Left lung (tissue), 10 donors: Measurements from ENCODE around the gene C6orf89. TPM values are rescaled to one million over a fixed set of nuclear protein-coding genes. Genes with fewer than 3 reads are reported as not detected.

Experiments
- ATAC-seq: fragments of 200-7000 bp; cut with Tn5 transposase; one replicate; pipeline ENCODE4 v1.9.1; 2020; ENCODE audit warnings: moderate library complexity
- DNase-seq, 4 donors: peaks; one replicate each; pipeline ENCODE4 v3.0.0-alpha.2; 2013 to 2020
- H3K27ac ChIP-seq, 2 donors: fragments of 200-600 bp; sonication (generic) in 1 of 2; one replicate each; pipeline versions ENCODE4 v1.5.0 to v1.8.0; 2020 to 2021
- H3K27me3 ChIP-seq, 2 donors: fragments of 200-600 bp; sonication (generic) in 1 of 2; one replicate each; pipeline versions ENCODE4 v1.5.0 to v1.8.0; 2020 to 2021
- H3K36me3 ChIP-seq, 2 donors: fragments of 200-600 bp; sonication (generic) in 1 of 2; one replicate each; pipeline versions ENCODE4 v1.5.0 to v1.8.0; 2020 to 2021
- H3K4me1 ChIP-seq, 2 donors: fragments of 200-600 bp; one replicate each; pipeline ENCODE4 v1.8.0; 2021
- H3K4me3 ChIP-seq, 2 donors: fragments of 200-600 bp; sonication (generic) in 1 of 2; one replicate each; pipeline versions ENCODE4 v1.5.0 to v1.8.0; 2020 to 2021; ENCODE audit warnings: mild to moderate bottlenecking in 1 of 2
- H3K9me3 ChIP-seq, 2 donors: fragments of 200-600 bp; sonication (generic) in 1 of 2; one replicate each; pipeline versions ENCODE4 v1.5.0 to v1.8.0; 2020 to 2021
- CTCF ChIP-seq, 2 donors: fragments of 200-600 bp; sonication (generic) in 1 of 2; IDR thresholded peaks; one replicate each; pipeline versions ENCODE4 v1.5.0 to v1.8.0; 2021; ENCODE audit warnings: antibody characterized with exemption in 2 of 2
- intact Hi-C, 2 donors: fragments of 100-400 bp; cut with DNase I; formaldehyde crosslinking; loops; one replicate each; pipeline versions ENCODE4 v1.11.2 to v1.14.2; 2022
- polyA plus RNA-seq, 6 donors: library from polyadenylated mRNA; unstranded; fragments of 120-200 nt; gene quantifications; one replicate each; pipeline ENCODE4 v1.2.1, GENCODE V29; 2013; ENCODE audit not compliant: insufficient read length in 6 of 6
- total RNA-seq, 2 donors: library from RNA; stranded (reverse); fragmentation: NEBNext Ultra II Directional; extraction: Animal tissue kit (Norgen Biotek cat#: 25700); gene quantifications; one replicate each; pipeline ENCODE4 v1.2.1, GENCODE V29; 2021
- donor health status: DM: no; HTN: yes; CAD: no.
- donor health status: DM: no; HTN: no; CAD: no.

C6orf89 gene
- total and polyA plus RNA-seq, 8 donors = 43.8 to 59.6 (median 48.0) TPM

DNA sequence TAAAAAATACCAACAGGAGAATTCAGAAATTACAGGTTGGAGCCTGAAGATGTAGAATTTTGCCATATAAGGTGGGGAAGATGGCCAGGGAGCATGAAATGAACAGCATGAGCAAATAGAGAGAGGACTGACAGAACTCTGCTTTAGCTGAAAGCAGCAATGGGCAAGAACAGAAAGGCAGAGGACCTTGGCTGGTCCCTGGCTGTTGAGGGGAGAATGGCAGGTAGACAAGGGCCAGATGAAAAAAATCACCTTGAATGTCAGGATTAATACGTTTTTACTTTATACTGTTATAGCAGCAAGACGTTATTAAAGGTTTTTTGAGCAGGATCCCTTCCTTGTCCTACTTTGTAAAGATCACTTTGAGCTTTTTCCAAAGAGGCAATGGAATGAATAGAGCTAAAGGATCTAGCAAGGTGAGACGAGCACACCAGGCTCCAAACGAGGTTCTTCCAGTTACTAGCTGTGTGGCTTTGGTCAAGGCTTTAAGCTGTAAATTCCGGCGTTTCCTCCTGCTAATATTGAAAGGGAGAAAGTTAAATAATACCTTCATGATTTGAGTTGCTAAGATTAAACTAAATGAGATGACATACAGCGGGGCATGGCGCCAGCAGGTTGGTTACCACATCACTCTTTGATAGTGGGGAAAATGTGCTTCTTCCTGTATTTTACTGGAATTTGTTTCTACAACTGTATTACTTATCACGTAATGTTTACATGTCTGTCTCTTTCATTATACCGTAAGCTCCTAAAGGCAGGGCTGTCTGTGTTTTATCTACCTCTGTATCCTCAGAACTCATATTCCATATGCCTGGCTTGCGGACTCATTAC lies 11.9 kb upstream of the C6orf89 start:
- DNase-seq = peak in 1 of 4 donors; percentile 22
- ATAC-seq = peak; percentile 19
- TF ChIP-seq CTCF (IDR thresholded peaks at IDR 0.05) = no peak
- Histone ChIP-seq H3K36me3 (peaks cover 0 to 17% of the 10 kb centered on the region in 2 donors), H3K9me3 (no peaks in the 10 kb centered on the region), H3K27me3 (peaks cover 0 to 4% of the 10 kb centered on the region in 2 donors), H3K4me3 (peak overlapping the region; percentile 86 to 90), H3K27ac (peak overlapping the region in 1 of 2 donors; percentile 93), H3K4me1 (peaks cover 0 to 28% of the 10 kb centered on the region in 2 donors)
- intact Hi-C loops = no loop called here

- intact Hi-C loops = no loop called here
- peak; percentile 95 for ATAC-seq
- no peak for TF ChIP-seq CTCF (IDR thresholded peaks at IDR 0.05)
These were observed 11.1 kb upstream of the C6orf89 start, which contains the start of gene PPIL1 for GRCh38 chr6:36874443-36875249. Gene PPIL1 (minus strand): TSS chr6:36874803. CDS start chr6:36874772, 31 bp downstream.

DNA sequence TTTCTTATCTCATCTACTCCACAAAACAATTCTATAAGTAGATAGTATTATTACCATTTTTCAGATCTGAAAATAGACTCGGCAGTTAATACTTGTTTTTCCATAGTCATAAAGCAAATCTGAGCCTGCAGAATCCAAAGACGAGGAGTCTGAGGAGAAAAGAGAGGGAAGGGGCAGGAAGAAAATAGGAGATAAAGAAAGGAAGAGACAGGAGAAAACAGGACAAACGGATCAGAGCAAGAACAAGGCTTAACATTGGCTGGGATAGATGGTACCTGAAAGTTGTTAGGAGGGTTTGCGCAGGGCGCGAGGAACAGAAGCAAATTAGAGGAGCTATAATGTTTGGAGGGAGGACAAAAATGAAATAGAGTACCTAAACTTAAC lies 10.5 kb upstream of the C6orf89 start:
- H3K4me1 ChIP-seq = peaks cover 0 to 28% of the 10 kb centered on the region in 2 donors
- TF ChIP-seq CTCF (IDR thresholded peaks at IDR 0.05) = no peak
- peak overlapping the region; percentile 84 to 93 for H3K27ac ChIP-seq
- H3K4me3 ChIP-seq = peak overlapping the region; percentile 86 to 90
- H3K27me3 ChIP-seq = peaks cover 4 to 17% of the 10 kb centered on the region in 2 donors
- no peaks in the 10 kb centered on the region for H3K9me3 ChIP-seq
- DNase-seq (no peak), ATAC-seq (peak; percentile 3)
- intact Hi-C loops = no loop called here
- H3K36me3 ChIP-seq = peaks cover 0 to 12% of the 10 kb centered on the region in 2 donors

More at GRCh38 chr6:36874443-36875249, 11.1 kb upstream of the C6orf89 start, which contains the start of gene PPIL1:
- H3K9me3 ChIP-seq = no peaks in the 10 kb centered on the region
- H3K4me1 ChIP-seq = peaks cover 0 to 28% of the 10 kb centered on the region in 2 donors
- peaks cover 3 to 12% of the 10 kb centered on the region in 2 donors for H3K27me3 ChIP-seq
- H3K36me3 ChIP-seq = peaks cover 0 to 17% of the 10 kb centered on the region in 2 donors
- peak within 1 kb of the TSS; percentile 86 to 90 for H3K4me3 ChIP-seq
- DNase-seq = peak; percentile 78 to 95 (median 90)
- peak within 1 kb of the TSS; percentile 84 to 93 for H3K27ac ChIP-seq

- Histone ChIP-seq H3K4me1 (peaks cover 0 to 24% of the 10 kb centered on the region in 2 donors), H3K36me3 (no peaks in the 10 kb centered on the region), H3K9me3 (no peaks in the 10 kb centered on the region), H3K27ac (no peak overlapping the region), H3K4me3 (no peak overlapping the region), H3K27me3 (peaks cover 2 to 5% of the 10 kb centered on the region in 2 donors)
- ATAC-seq = no peak
- TF ChIP-seq CTCF (IDR thresholded peaks at IDR 0.05) = no peak
- no peak for DNase-seq
- intact Hi-C loops = loop anchor here in 1 of 2 donors (10.0 kb wide), 1 partner anchor 100 kb away; the partner anchor contains the start of gene MTCH1
These were observed 1.1 kb upstream of the C6orf89 start for GRCh38 chr6:36884610-36885009.
